AG04450 (cell line): Measurements from ENCODE around the gene ORC1. TPM values are rescaled to one million over a fixed set of nuclear protein-coding genes. Genes with fewer than 3 reads are reported as not detected.
"Not testable (repeated sequence)": the region's sequence is repeated elsewhere in the genome, so short reads cannot be mapped to it uniquely, and the experiment has no call there.

Source experiments
- CTCF ChIA-PET: fragments of 300-600, 350-600 bp; formaldehyde crosslinking; extraction: SDS; loops from one replicate; lab custom pipeline; 2022; ENCODE audit warnings: antibody characterized with exemption, inconsistent platforms; lab: Charles Lee
- POLR2A ChIA-PET: fragments of 350-600 bp; formaldehyde crosslinking; extraction: SDS; loops from one replicate; lab custom pipeline; 2021; ENCODE audit warnings: antibody characterized with exemption, inconsistent platforms; lab: Yijun Ruan, JAX
- DNase-seq: peaks from one replicate; pipeline ENCODE4 v3.0.0-alpha.2; 2011; ENCODE audit warnings: low read depth, low spot score
- H3K27ac ChIP-seq: one replicate; pipeline ENCODE4 v1.5.1; 2012; ENCODE audit warnings: low read depth, low read length, control low read depth
- H3K27me3 ChIP-seq: one replicate; pipeline ENCODE4 v1.6.0; 2012; ENCODE audit warnings: low read length; ENCODE audit not compliant: control insufficient read depth, insufficient read depth
- H3K4me3 ChIP-seq: 2 replicates; pipeline ENCODE4 v1.5.1; 2011; ENCODE audit warnings: mild to moderate bottlenecking, low read depth, low read length, control low read depth
- H3K9me3 ChIP-seq: 2 replicates; pipeline ENCODE4 v1.5.1; 2012; ENCODE audit warnings: low read length; ENCODE audit not compliant: control insufficient read depth, insufficient read depth
- polyA plus RNA-seq: library from polyadenylated mRNA; depleted of rRNA; stranded (reverse); fragments of >200 nt; gene quantifications from 2 replicates; pipeline ENCODE4 v1.2.3, GENCODE V29; 2011
- TF ChIP-seq, protein P1 (sequence below): IDR thresholded peaks from 2 replicates; pipeline ENCODE4 v1.5.1; 2011; ENCODE audit warnings: low read depth, low read length, control low read depth, inconsistent platforms

The ORC1 gene
- polyA plus RNA-seq, 1 experiment = 2.3 TPM

DNA sequence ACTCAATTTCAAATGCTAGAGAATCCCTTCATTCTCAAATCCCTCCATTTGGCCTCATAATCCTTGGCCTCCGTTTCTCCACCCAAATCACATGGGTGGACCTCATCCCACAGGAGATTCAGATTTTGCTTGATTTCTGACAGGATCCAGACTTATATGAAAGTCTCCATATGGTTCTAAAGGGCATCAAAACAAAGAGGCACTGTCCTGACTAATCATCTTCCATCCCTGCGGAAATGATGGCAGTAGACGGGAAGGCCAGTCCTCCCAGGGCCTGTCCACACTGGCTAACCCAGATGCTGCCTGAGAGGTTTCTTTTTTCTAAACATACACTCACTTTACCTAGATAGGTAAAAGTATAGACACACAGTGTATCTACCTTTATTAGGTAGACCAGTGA lies 18.8 kb downstream of the ORC1 start:
- TF ChIP-seq, protein P1, sequence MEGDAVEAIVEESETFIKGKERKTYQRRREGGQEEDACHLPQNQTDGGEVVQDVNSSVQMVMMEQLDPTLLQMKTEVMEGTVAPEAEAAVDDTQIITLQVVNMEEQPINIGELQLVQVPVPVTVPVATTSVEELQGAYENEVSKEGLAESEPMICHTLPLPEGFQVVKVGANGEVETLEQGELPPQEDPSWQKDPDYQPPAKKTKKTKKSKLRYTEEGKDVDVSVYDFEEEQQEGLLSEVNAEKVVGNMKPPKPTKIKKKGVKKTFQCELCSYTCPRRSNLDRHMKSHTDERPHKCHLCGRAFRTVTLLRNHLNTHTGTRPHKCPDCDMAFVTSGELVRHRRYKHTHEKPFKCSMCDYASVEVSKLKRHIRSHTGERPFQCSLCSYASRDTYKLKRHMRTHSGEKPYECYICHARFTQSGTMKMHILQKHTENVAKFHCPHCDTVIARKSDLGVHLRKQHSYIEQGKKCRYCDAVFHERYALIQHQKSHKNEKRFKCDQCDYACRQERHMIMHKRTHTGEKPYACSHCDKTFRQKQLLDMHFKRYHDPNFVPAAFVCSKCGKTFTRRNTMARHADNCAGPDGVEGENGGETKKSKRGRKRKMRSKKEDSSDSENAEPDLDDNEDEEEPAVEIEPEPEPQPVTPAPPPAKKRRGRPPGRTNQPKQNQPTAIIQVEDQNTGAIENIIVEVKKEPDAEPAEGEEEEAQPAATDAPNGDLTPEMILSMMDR = no peak
- DNase-seq = no peak
- ChIA-PET CTCF (no interaction called here), POLR2A (no interaction called here)
- no peaks in the 10 kb centered on the region for H3K9me3 ChIP-seq
- no peaks in the 10 kb centered on the region for H3K27me3 ChIP-seq
- H3K4me3 ChIP-seq = no peak overlapping the region
- no peak overlapping the region for H3K27ac ChIP-seq

GRCh38 chr1:52369851-52370250 lies 34.4 kb downstream of the ORC1 start:
- H3K27ac ChIP-seq, DNase-seq, H3K4me3 ChIP-seq, H3K27me3 ChIP-seq, POLR2A ChIA-PET, H3K9me3 ChIP-seq, CTCF ChIA-PET: not testable (repeated sequence)

DNA sequence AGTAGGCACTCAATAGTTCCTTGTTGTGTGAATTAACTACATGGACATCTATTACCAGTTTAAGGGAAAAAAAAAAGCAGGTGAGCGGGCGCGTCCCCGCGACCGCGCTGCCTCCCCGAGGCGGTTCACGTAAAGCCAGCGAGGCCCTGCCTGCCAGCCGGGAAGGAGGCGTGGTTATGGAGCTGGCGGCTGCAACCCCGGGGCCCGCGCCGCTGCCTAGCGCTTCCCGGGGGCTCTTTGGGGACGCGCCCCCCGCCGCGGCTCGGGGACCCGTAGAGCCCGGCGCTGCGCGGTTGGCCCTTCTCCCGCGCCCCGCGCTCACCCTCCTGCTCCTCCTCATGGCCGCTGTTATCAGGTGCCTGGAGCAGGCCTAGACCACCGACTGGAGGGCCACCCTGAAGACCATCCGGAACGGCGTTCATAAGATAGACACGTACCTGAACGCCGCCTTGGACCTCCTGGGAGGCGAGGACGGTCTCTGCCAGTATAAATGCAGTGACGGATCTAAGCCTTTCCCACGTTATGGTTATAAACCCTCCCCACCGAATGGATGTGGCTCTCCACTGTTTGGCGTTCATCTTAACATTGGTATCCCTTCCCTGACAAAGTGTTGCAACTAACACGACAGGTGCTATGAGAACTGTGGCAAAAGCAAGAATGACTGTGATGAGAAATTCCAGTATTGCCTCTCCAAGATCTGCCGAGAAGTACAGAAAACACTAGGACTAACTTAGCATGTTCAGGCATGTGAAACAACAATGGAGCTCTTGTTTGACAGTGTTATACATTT lies 35.6 kb downstream of the ORC1 start:
- no peaks in the 10 kb centered on the region; the same call in 1 of the 2 replicates for H3K9me3 ChIP-seq
- CTCF ChIA-PET = interaction anchor here (0.6 to 1.0 kb wide), 3 partner anchors 20 to 1668 kb away, joined by 3 read pairs; no protein-coding TSS in a partner anchor
- H3K27ac ChIP-seq = no peak overlapping the region
- peak overlapping the region; percentile 41 for H3K4me3 ChIP-seq
- DNase-seq = no peak
- POLR2A ChIA-PET = interaction anchor here (0.7 to 1.1 kb wide), 2 partner anchors 36 to 516 kb away, joined by 3 read pairs; partner anchors contain the start of gene PRPF38A
- no peaks in the 10 kb centered on the region for H3K27me3 ChIP-seq
- TF ChIP-seq, protein P1 = peak; percentile 34

- Histone ChIP-seq H3K27me3 (no peaks in the 10 kb centered on the region), H3K4me3 (no peak overlapping the region), H3K9me3 (no peaks in the 10 kb centered on the region; the same call in 1 of the 2 replicates), H3K27ac (no peak overlapping the region)
- POLR2A ChIA-PET = interaction anchor here (1.1 kb wide), 1 partner anchor 37 kb away, joined by 3 read pairs; the partner anchor contains the start of gene PRPF38A
- DNase-seq = no peak
- TF ChIP-seq, protein P1 = no peak
- CTCF ChIA-PET = interaction anchor here (1.4 kb wide), 1 partner anchor 319 kb away, joined by 6 read pairs; no protein-coding TSS in a partner anchor
Measured at GRCh38 chr1:52367272-52367671, 37.0 kb downstream of the ORC1 start.

DNA sequence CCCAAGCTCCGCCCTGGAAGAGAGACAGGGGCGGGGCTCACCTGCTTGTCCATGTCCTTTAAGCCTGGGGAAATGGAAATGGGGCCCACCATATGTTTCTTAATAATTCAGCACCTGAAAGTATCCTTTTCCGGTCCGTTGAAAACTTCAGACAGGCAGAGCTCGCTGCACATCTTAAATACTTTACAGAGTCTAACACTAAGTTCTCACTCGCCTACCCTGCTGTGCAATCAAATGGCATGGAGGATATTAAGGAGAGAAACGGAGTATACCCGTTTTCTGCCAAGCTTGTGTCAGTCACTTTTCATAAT lies 37.8 kb downstream of the ORC1 start:
- no peaks in the 10 kb centered on the region; the same call in 1 of the 2 replicates for H3K9me3 ChIP-seq
- H3K4me3 ChIP-seq = peak overlapping the region; percentile 90
- TF ChIP-seq, protein P1 = no peak
- ChIA-PET CTCF (interaction anchor here (1.4 kb wide), 1 partner anchor 320 kb away, joined by 6 read pairs; no protein-coding TSS in a partner anchor), POLR2A (interaction anchor here (0.6 to 1.0 kb wide), 4 partner anchors 23 to 311 kb away, joined by 3 to 6 read pairs (median 3); partner anchors contain the start of genes ORC1 and PRPF38A)
- no peaks in the 10 kb centered on the region for H3K27me3 ChIP-seq
- H3K27ac ChIP-seq = no peak overlapping the region
- no peak for DNase-seq
